SU-DHL-6 (cell line): ENCODE data around the gene PKLR.

Experiments
- H2AFZ ChIP-seq: fragments of 200-600 bp; sonication (generic); 2 replicates; pipeline ENCODE4 v1.6.1; 2014; ENCODE audit warnings: low read depth, mild to moderate bottlenecking, moderate library complexity, mixed read lengths, antibody characterized with exemption, low read length; ENCODE audit not compliant: severe bottlenecking
- H3F3A ChIP-seq: fragments of 200-600 bp; shearing (Covaris generic); 2 replicates; pipeline ENCODE4 v1.6.0; 2016; ENCODE audit warnings: antibody characterized with exemption, mild to moderate bottlenecking; ENCODE audit not compliant: insufficient read depth
- H3K27ac ChIP-seq: fragments of 200-600 bp; sonication (generic); 2 replicates; pipeline ENCODE4 v1.5.1; 2016; ENCODE audit warnings: low read depth, mild to moderate bottlenecking, low read length, moderate library complexity, mixed read lengths
- H3K27me3 ChIP-seq: fragments of 200-600 bp; sonication (generic), shearing (Covaris generic); 2 replicates; pipeline ENCODE4 v1.6.0; 2014; ENCODE audit warnings: mild to moderate bottlenecking, low read length
- H3K36me3 ChIP-seq: fragments of 200-600 bp; sonication (generic); 2 replicates; pipeline ENCODE4 v1.6.1; 2014; ENCODE audit warnings: mild to moderate bottlenecking, low read length, mixed read lengths
- H3K4me2 ChIP-seq: fragments of 300-600, 200-600 bp; shearing (Covaris generic), sonication (generic); 2 replicates; pipeline ENCODE4 v1.6.0; 2014; ENCODE audit warnings: low read length, low read depth, mild to moderate bottlenecking; ENCODE audit not compliant: poor library complexity, severe bottlenecking
- H3K4me3 ChIP-seq: fragments of 200-600 bp; sonication (generic); 2 replicates; pipeline ENCODE4 v1.5.1; 2014; ENCODE audit warnings: antibody characterized with exemption, low read length, mild to moderate bottlenecking, mixed read lengths; ENCODE audit not compliant: insufficient read depth, poor library complexity, severe bottlenecking
- H3K79me2 ChIP-seq: fragments of 200-600 bp; sonication (generic); 2 replicates; pipeline ENCODE4 v1.6.1; 2014; ENCODE audit warnings: mild to moderate bottlenecking, low read length, moderate library complexity; ENCODE audit not compliant: insufficient read depth
- H3K9ac ChIP-seq: fragments of 200-600 bp; sonication (generic); 2 replicates; pipeline ENCODE4 v1.7.0; 2014; ENCODE audit warnings: mild to moderate bottlenecking, low read length
- H3K9me2 ChIP-seq: fragments of 200-600 bp; sonication (generic); replicated peaks from 2 replicates; pipeline ENCODE4 v1.6.1; 2014; ENCODE audit warnings: low read length; ENCODE audit not compliant: insufficient read depth
- H3K9me3 ChIP-seq: fragments of 200-600 bp; sonication (generic); 2 replicates; pipeline ENCODE4 v1.6.1; 2014; ENCODE audit warnings: low read length, mixed read lengths; ENCODE audit not compliant: insufficient read depth
- H4K20me1 ChIP-seq: fragments of 200-600 bp; sonication (generic); 2 replicates; pipeline ENCODE4 v1.6.1; 2014; ENCODE audit warnings: low read depth, mild to moderate bottlenecking, antibody characterized with exemption, low read length, moderate library complexity, mixed read lengths
- CTCF ChIP-seq: fragments of 200-600 bp; sonication (generic); IDR thresholded peaks from one replicate; pipeline ENCODE4 v1.5.1; 2017; ENCODE audit warnings: antibody characterized with exemption, mild to moderate bottlenecking, low read length, moderate library complexity; ENCODE audit not compliant: insufficient read depth, poor library complexity, severe bottlenecking
- EZH2phosphoT487 ChIP-seq: fragments of 200-600 bp; sonication (generic), shearing (Covaris generic); conservative IDR thresholded peaks from 2 replicates; pipeline ENCODE4 v1.6.1; 2018; ENCODE audit warnings: mild to moderate bottlenecking, antibody characterized with exemption, low read length, moderate library complexity, mixed read lengths

Gene PKLR

GRCh38 chr1:155301342-155301841, at the start of gene PKLR:
TSS of gene PKLR (minus strand) at chr1:155301438. CDS start at chr1:155301395, 43 bp downstream.
- no peaks in the 10 kb centered on the region for H3K9me2 ChIP-seq
- no peak for TF ChIP-seq EZH2phosphoT487
- no peak for TF ChIP-seq CTCF
- no peaks in the 10 kb centered on the region for H3K9me3 ChIP-seq
- H3K9ac ChIP-seq: no peak within 1 kb of the TSS
- no peaks in the 10 kb centered on the region for H3K27me3 ChIP-seq
- H4K20me1 ChIP-seq: no peaks in the 10 kb centered on the region
- no peaks in the 10 kb centered on the region for H3K79me2 ChIP-seq
- H2AFZ ChIP-seq: no peak within 1 kb of the TSS
- no peak within 1 kb of the TSS for H3K4me3 ChIP-seq
- no peak within 1 kb of the TSS for H3K27ac ChIP-seq
- H3F3A ChIP-seq: no peaks in the 10 kb centered on the region
- no peak within 1 kb of the TSS for H3K4me2 ChIP-seq
- no peaks in the 10 kb centered on the region for H3K36me3 ChIP-seq

DNA sequence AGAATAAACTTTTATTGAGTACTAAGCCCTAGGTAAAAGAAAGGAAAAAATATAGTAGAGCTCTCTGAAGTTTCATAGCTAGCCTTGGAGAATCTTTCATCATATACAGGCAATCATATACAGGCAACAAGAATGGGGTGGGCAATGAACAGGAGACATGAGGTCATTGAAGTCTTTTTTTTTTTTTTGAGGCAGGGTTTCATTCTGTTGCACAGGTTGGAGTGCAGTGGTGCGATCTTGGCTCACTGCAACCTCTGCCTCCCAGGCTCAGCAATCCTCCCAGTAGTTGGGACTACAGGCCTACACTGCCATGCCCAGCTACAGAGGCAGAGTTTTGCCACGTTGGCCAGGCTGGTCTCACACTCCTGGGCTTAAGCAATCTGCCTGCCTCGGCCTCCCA, 41.6 kb upstream of the PKLR start:
- H3K79me2 ChIP-seq: no peaks in the 10 kb centered on the region
- H3F3A ChIP-seq: no peaks in the 10 kb centered on the region
- peaks cover 50% of the 10 kb centered on the region for H3K36me3 ChIP-seq
- H3K27ac ChIP-seq: no peak overlapping the region
- no peak for TF ChIP-seq CTCF
- H3K9me2 ChIP-seq: no peaks in the 10 kb centered on the region
- no peak overlapping the region for H3K9ac ChIP-seq
- no peak overlapping the region for H3K4me3 ChIP-seq
- H3K9me3 ChIP-seq: no peaks in the 10 kb centered on the region
- no peak overlapping the region for H2AFZ ChIP-seq
- no peaks in the 10 kb centered on the region for H3K27me3 ChIP-seq
- no peak overlapping the region for H3K4me2 ChIP-seq
- H4K20me1 ChIP-seq: no peaks in the 10 kb centered on the region

DNA sequence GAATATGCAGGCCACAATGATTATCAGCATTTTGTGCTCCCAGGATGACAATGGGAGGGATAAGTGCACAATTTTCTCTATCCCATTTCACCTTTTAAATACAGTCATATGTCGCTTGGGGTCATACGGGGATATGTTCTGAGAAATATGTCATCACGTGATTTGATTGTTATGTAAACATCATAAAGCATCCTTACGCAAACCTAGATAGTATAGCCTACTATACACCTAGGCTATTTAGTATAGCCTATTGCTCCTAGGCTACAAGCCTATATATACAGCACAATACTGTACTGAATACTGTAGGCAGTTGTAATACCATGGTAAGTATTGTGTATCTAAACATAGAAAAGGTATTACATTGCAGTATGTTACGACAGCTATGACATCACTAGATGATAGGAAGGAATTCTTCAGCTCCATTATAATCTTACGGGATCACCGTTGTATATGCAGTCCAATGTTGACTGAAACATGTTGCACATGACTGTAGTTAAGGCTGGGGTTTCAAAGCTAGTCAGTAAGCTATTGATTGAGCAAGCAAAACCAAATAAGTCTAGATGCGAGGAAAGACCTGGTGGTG, 38.4 kb upstream of the PKLR start:
- Histone ChIP-seq H4K20me1 (no peaks in the 10 kb centered on the region), H3K36me3 (peaks cover 52% of the 10 kb centered on the region), H3K9me2 (no peaks in the 10 kb centered on the region), H3K4me2 (no peak overlapping the region), H3K27ac (no peak overlapping the region), H2AFZ (no peak overlapping the region), H3K27me3 (no peaks in the 10 kb centered on the region), H3K4me3 (no peak overlapping the region), H3K9ac (no peak overlapping the region), H3F3A (no peaks in the 10 kb centered on the region), H3K9me3 (no peaks in the 10 kb centered on the region), H3K79me2 (no peaks in the 10 kb centered on the region)
- TF ChIP-seq CTCF (no peak), EZH2phosphoT487 (no peak)
